ENCODE results near the gene UNC5C. TPM values are rescaled to one million over a fixed set of nuclear protein-coding genes. Genes with fewer than 3 reads are reported as not detected.

UNC5C gene
- not detected for total RNA-seq
- polyA plus RNA-seq, result not detected
- not detected for total RNA-seq

DNA sequence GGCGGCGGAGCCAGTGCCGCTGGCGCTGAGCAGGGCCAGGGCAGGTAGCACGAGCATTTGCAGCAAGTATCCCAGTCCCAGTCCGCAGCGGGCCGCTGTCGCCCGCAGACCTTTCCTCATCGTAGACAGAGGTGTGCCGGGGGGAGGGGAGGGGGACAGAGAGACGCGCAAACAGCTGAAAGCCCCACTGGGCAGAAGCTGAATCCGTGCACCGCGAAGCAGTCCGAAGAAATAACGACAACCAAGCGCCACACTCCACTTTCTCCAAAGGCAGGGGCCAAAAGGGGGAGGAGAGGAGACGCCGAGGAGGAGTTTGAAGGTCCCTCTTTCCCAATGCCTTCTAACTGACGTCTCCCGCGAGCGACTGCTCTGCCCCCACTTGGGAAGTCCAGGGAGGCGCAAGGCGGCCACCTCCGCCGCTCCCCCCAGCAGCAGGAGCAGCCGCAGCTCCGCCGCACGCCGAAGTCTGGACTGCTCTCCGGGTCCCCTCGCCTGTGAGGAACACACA is at the start of gene UNC5C:
TSS of gene UNC5C (minus strand) at position 236 of the 508 bp plus-strand sequence.
- Mint-ChIP-seq H3K27me3 (peaks cover 44 to 72% (median 55%) of the 10 kb centered on the region in 5 donors), H3K9me3 (peaks cover 0 to 1% (median 0%) of the 10 kb centered on the region in 11 donors), H3K4me1 (peaks cover 0 to 22% (median 16%) of the 10 kb centered on the region in 7 donors), H3K4me3 (peak within 1 kb of the TSS; percentile 58 to 91 (median 72)), H3K36me3 (no peaks in the 10 kb centered on the region), H3K27ac (no peak within 1 kb of the TSS)
- no peaks in the 10 kb centered on the region for H3K9me3 ChIP-seq (ENCODE audit: control insufficient read depth in 2 of 3, low read length in 3 of 3)
- H3K4me1 ChIP-seq (ENCODE audit: control insufficient read depth in 2 of 2, insufficient read depth in 2 of 2, low read length in 2 of 2), result no peaks in the 10 kb centered on the region
- intact Hi-C loops (cut with micrococcal nuclease), result loop anchor here (5.0 to 10.0 kb wide), 2 partner anchors 384 to 391 kb away; no protein-coding TSS in a partner anchor
- CTCF ChIA-PET, result no interaction called here
- POLR2A ChIA-PET, result no interaction called here
- H3K27me3 ChIP-seq (ENCODE audit: control insufficient read depth in 2 of 2, insufficient read depth in 2 of 2, low read length in 2 of 2), result no peaks in the 10 kb centered on the region
- no peak within 1 kb of the TSS for H3K27ac ChIP-seq (ENCODE audit: low read depth, low read length)
- peak; percentile 4 for ATAC-seq
- no peak within 1 kb of the TSS for H3K4me3 ChIP-seq (ENCODE audit: low read length)
- H3K36me3 ChIP-seq (ENCODE audit: control insufficient read depth in 2 of 3, insufficient read depth in 3 of 3, low read length in 3 of 3), result no peaks in the 10 kb centered on the region
- DNase-seq, result no peak

DNA sequence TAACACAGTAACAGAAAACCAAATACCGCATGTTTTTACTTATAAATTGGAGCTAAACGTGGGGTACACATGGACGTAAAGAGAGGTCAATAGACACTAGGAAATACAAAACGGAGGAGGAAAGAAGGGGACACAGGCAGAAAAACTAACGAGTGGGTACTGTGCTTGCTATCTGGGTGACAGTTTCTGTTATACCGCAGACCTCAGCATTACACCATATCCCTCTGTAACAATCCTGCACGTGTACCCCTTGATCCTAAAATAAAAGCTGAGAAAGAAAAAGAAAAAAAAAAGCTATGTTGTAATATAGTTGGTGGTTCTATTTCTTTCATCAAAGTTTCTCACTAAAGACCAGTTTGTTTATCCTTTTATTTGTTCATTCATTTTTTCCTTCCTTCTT is 47.9 kb upstream of the UNC5C start:
- H3K4me3 ChIP-seq (ENCODE audit: low read length), result no peak overlapping the region
- H3K36me3 ChIP-seq (ENCODE audit: control insufficient read depth in 2 of 3, insufficient read depth in 3 of 3, low read length in 3 of 3), result no peaks in the 10 kb centered on the region
- no peaks in the 10 kb centered on the region for H3K9me3 ChIP-seq (ENCODE audit: control insufficient read depth in 2 of 3, low read length in 3 of 3)
- H3K4me1 ChIP-seq (ENCODE audit: control insufficient read depth in 2 of 2, insufficient read depth in 2 of 2, low read length in 2 of 2), result no peaks in the 10 kb centered on the region
- no peaks in the 10 kb centered on the region for H3K27me3 ChIP-seq (ENCODE audit: control insufficient read depth in 2 of 2, insufficient read depth in 2 of 2, low read length in 2 of 2)
- intact Hi-C loops (cut with micrococcal nuclease), result no loop called here
- Mint-ChIP-seq H3K36me3 (no peaks in the 10 kb centered on the region), H3K4me3 (no peak overlapping the region), H3K27me3 (peaks cover 0 to 15% (median 0%) of the 10 kb centered on the region in 5 donors), H3K4me1 (peaks cover 0 to 10% (median 0%) of the 10 kb centered on the region in 7 donors), H3K27ac (no peak overlapping the region), H3K9me3 (no peaks in the 10 kb centered on the region)
- no peak for DNase-seq
- ATAC-seq, result no peak
- ChIA-PET POLR2A (no interaction called here), CTCF (no interaction called here)
- H3K27ac ChIP-seq (ENCODE audit: low read depth, low read length), result no peak overlapping the region

DNA sequence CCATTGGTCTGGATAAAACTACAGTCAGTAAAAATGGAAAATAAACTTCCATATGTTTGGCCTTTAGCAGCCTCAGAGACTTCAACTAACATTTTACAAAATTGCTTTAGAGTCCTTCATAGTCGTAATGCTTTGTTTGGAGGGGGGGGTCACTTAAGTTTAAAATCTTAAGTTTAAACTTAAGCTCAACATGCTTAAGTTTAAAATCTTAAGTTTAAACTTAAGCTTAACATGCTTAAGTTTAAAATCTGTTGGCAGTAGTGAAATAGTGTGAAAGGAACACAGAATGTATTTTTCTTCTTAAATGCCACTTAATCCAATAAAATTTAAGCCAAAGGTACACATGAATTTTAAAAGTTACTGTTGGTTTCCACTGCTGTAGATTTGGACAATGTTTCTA is 45.9 kb upstream of the UNC5C start:
- Mint-ChIP-seq H3K27me3 (peaks cover 0 to 10% (median 0%) of the 10 kb centered on the region in 5 donors), H3K4me3 (no peak overlapping the region), H3K4me1 (no peaks in the 10 kb centered on the region), H3K27ac (no peak overlapping the region), H3K36me3 (no peaks in the 10 kb centered on the region), H3K9me3 (no peaks in the 10 kb centered on the region)
- H3K36me3 ChIP-seq (ENCODE audit: control insufficient read depth in 2 of 3, insufficient read depth in 3 of 3, low read length in 3 of 3), result no peaks in the 10 kb centered on the region
- H3K27me3 ChIP-seq (ENCODE audit: control insufficient read depth in 2 of 2, insufficient read depth in 2 of 2, low read length in 2 of 2), result no peaks in the 10 kb centered on the region
- DNase-seq (no peak), ATAC-seq (no peak)
- POLR2A ChIA-PET, result interaction anchor here (0.7 kb wide), 1 partner anchor 1204 kb away, joined by 3 read pairs; no protein-coding TSS in a partner anchor
- intact Hi-C loops (cut with micrococcal nuclease), result no loop called here
- H3K4me3 ChIP-seq (ENCODE audit: low read length), result no peak overlapping the region
- no peak overlapping the region for H3K27ac ChIP-seq (ENCODE audit: low read depth, low read length)
- CTCF ChIA-PET, result no interaction called here
- H3K4me1 ChIP-seq (ENCODE audit: control insufficient read depth in 2 of 2, insufficient read depth in 2 of 2, low read length in 2 of 2), result no peaks in the 10 kb centered on the region
- H3K9me3 ChIP-seq (ENCODE audit: control insufficient read depth in 2 of 3, low read length in 3 of 3), result no peaks in the 10 kb centered on the region

DNA sequence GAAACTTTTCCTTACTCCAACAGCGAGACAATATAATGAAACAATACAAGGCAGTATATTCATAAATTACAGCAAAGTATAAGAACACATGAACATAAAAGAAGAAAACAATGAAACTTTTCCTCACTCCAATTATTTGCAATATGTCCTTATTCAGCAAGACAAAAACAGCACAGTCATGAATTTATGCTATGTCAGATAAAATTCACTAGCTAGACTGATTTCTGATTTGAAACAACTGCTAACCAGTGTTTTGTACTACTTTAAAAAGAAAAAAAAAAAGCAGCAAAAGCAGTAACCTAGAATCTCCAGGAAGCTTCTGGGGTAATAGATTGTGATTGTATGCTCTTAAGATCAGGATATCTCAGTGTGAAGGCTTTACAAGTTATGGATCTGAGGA is 45.2 kb upstream of the UNC5C start:
- no peak for DNase-seq
- no peak overlapping the region for H3K4me3 ChIP-seq (ENCODE audit: low read length)

DNA sequence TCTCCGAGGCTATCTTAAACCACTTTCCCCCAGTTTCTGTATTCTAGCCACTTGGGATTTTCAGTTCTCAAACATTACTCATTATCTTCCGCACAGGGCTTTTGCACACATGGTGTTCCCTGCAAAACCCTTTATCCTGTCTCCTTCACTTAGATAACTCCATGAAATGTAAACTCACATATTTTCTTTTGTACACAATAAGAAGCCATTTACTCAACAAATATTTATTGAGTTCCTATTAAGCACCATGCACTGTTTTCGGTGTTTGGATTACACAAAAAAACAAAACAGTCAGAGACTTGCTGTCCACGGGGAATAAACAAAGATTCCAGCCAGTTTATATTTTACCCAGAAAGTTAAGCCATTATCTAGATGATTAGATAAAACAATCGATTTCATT is 42.5 kb upstream of the UNC5C start:
- POLR2A ChIA-PET, result no interaction called here
- H3K27me3 Mint-ChIP-seq, result peaks cover 0 to 8% (median 0%) of the 10 kb centered on the region in 5 donors
- no peak for ATAC-seq
- H3K36me3 ChIP-seq (ENCODE audit: control insufficient read depth in 2 of 3, insufficient read depth in 3 of 3, low read length in 3 of 3), result no peaks in the 10 kb centered on the region
- no peaks in the 10 kb centered on the region for H3K4me1 ChIP-seq (ENCODE audit: control insufficient read depth in 2 of 2, insufficient read depth in 2 of 2, low read length in 2 of 2)
- H3K4me3 ChIP-seq (ENCODE audit: low read length), result no peak overlapping the region
- no peaks in the 10 kb centered on the region for H3K9me3 ChIP-seq (ENCODE audit: control insufficient read depth in 2 of 3, low read length in 3 of 3)
- H3K4me1 Mint-ChIP-seq, result no peaks in the 10 kb centered on the region
- H3K4me3 Mint-ChIP-seq, result no peak overlapping the region
- no peak for DNase-seq
- no peaks in the 10 kb centered on the region for H3K27me3 ChIP-seq (ENCODE audit: control insufficient read depth in 2 of 2, insufficient read depth in 2 of 2, low read length in 2 of 2)
- H3K9me3 Mint-ChIP-seq, result no peaks in the 10 kb centered on the region
- H3K36me3 Mint-ChIP-seq, result no peaks in the 10 kb centered on the region
- intact Hi-C loops (cut with micrococcal nuclease), result no loop called here
- CTCF ChIA-PET, result no interaction called here
- no peak overlapping the region for H3K27ac Mint-ChIP-seq
- no peak overlapping the region for H3K27ac ChIP-seq (ENCODE audit: low read depth, low read length)

More for the DNA sequence above, 45.2 kb upstream of the UNC5C start:
- intact Hi-C loops (cut with micrococcal nuclease), result no loop called here
- CTCF ChIA-PET, result no interaction called here
- Mint-ChIP-seq H3K4me3 (no peak overlapping the region), H3K4me1 (no peaks in the 10 kb centered on the region), H3K27ac (no peak overlapping the region), H3K36me3 (no peaks in the 10 kb centered on the region), H3K27me3 (peaks cover 0 to 10% (median 0%) of the 10 kb centered on the region in 5 donors), H3K9me3 (no peaks in the 10 kb centered on the region)
- Histone ChIP-seq H3K9me3 (ENCODE audit: control insufficient read depth in 2 of 3, low read length in 3 of 3) (no peaks in the 10 kb centered on the region), H3K27ac (ENCODE audit: low read depth, low read length) (no peak overlapping the region), H3K27me3 (ENCODE audit: control insufficient read depth in 2 of 2, insufficient read depth in 2 of 2, low read length in 2 of 2) (no peaks in the 10 kb centered on the region), H3K36me3 (ENCODE audit: control insufficient read depth in 2 of 3, insufficient read depth in 3 of 3, low read length in 3 of 3) (no peaks in the 10 kb centered on the region), H3K4me1 (ENCODE audit: control insufficient read depth in 2 of 2, insufficient read depth in 2 of 2, low read length in 2 of 2) (no peaks in the 10 kb centered on the region)
- POLR2A ChIA-PET, result interaction anchor here (0.7 kb wide), 1 partner anchor 1205 kb away, joined by 3 read pairs; no protein-coding TSS in a partner anchor
- no peak for ATAC-seq

DNA sequence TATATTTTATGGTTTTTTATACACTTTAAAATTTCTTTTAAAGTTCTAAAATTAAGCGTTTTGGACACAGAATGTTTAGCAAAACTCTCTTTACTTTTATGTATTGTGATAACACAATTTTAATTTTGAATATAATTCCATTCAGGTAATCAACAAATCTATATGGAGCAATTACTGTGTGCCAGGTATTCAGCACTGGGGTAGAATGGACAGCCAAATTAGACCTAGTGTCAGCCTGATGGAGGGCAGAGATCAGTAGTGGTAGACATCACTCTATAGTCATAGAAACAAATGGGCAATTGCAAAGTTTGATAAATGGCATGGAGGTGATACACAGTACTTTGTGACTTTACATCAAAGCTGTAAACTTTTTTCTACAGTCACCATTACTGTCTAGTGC is 41.8 kb upstream of the UNC5C start:
- Histone ChIP-seq H3K27ac (ENCODE audit: low read depth, low read length) (no peak overlapping the region), H3K9me3 (ENCODE audit: control insufficient read depth in 2 of 3, low read length in 3 of 3) (no peaks in the 10 kb centered on the region), H3K27me3 (ENCODE audit: control insufficient read depth in 2 of 2, insufficient read depth in 2 of 2, low read length in 2 of 2) (no peaks in the 10 kb centered on the region), H3K4me1 (ENCODE audit: control insufficient read depth in 2 of 2, insufficient read depth in 2 of 2, low read length in 2 of 2) (no peaks in the 10 kb centered on the region), H3K36me3 (ENCODE audit: control insufficient read depth in 2 of 3, insufficient read depth in 3 of 3, low read length in 3 of 3) (no peaks in the 10 kb centered on the region), H3K4me3 (ENCODE audit: low read length) (no peak overlapping the region)
- no peak overlapping the region for H3K4me3 Mint-ChIP-seq
- H3K27ac Mint-ChIP-seq, result no peak overlapping the region
- peaks cover 0 to 8% (median 0%) of the 10 kb centered on the region in 5 donors for H3K27me3 Mint-ChIP-seq
- ChIA-PET POLR2A (no interaction called here), CTCF (no interaction called here)
- no peak for ATAC-seq
- H3K36me3 Mint-ChIP-seq, result no peaks in the 10 kb centered on the region
- DNase-seq, result no peak
- H3K4me1 Mint-ChIP-seq, result no peaks in the 10 kb centered on the region
- H3K9me3 Mint-ChIP-seq, result no peaks in the 10 kb centered on the region
- intact Hi-C loops (cut with micrococcal nuclease), result no loop called here

DNA sequence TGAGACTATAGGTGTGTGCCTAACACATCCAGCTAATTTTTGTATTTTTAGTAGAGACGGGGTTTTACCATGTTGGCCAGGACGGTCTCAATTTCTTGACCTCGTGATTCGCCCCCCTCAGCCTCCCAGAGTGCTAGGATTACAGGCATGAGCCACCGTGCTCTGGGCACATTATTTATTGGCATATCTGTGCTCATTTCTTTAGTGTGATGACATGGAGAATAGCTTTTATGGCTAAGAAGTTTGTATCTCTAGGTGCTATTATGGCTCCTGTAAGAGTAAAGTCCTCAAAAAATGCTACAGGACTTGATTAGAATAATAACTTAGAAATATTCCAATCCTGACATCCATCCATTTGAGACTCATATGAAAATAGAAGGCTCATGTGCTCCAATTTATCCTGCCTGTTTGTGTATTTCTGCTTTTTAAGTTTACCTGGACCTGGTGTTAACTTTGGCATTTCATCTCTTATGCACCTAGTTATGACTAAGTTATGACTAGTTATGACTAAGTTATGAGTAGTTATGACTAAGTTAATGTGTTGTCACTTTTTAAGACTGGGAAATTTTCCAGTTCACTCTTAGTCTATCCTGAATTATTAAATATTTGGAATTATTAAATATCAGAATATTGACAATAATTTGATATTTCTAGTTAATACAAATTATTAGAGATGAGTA is 36.4 kb upstream of the UNC5C start:
- no peak for ATAC-seq
- no peaks in the 10 kb centered on the region for H3K36me3 Mint-ChIP-seq
- no peaks in the 10 kb centered on the region for H3K4me1 ChIP-seq (ENCODE audit: control insufficient read depth in 2 of 2, insufficient read depth in 2 of 2, low read length in 2 of 2)
- H3K9me3 ChIP-seq (ENCODE audit: control insufficient read depth in 2 of 3, low read length in 3 of 3), result no peaks in the 10 kb centered on the region
- ChIA-PET POLR2A (no interaction called here), CTCF (no interaction called here)
- intact Hi-C loops (cut with micrococcal nuclease), result no loop called here
- no peak overlapping the region for H3K4me3 ChIP-seq (ENCODE audit: low read length)
- H3K27ac ChIP-seq (ENCODE audit: low read depth, low read length), result no peak overlapping the region
- no peaks in the 10 kb centered on the region for H3K4me1 Mint-ChIP-seq
- H3K4me3 Mint-ChIP-seq, result no peak overlapping the region
- H3K9me3 Mint-ChIP-seq, result peaks cover 0 to 9% (median 1%) of the 10 kb centered on the region in 11 donors
- no peaks in the 10 kb centered on the region for H3K36me3 ChIP-seq (ENCODE audit: control insufficient read depth in 2 of 3, insufficient read depth in 3 of 3, low read length in 3 of 3)
- H3K27me3 Mint-ChIP-seq, result peaks cover 0 to 9% (median 0%) of the 10 kb centered on the region in 5 donors
- H3K27me3 ChIP-seq (ENCODE audit: control insufficient read depth in 2 of 2, insufficient read depth in 2 of 2, low read length in 2 of 2), result no peaks in the 10 kb centered on the region
- no peak overlapping the region for H3K27ac Mint-ChIP-seq
- no peak for DNase-seq
